Neural cell (in vitro differentiated cells): Measurements from ENCODE around the gene FSIP1.

Experiments used
- CTCF ChIP-seq: fragments of 450-650 bp; IDR thresholded peaks from 2 replicates; pipeline ENCODE4 v1.5.1; 2014; ENCODE audit warnings: antibody characterized with exemption, mild to moderate bottlenecking, moderate library complexity; ENCODE audit not compliant: poor library complexity, severe bottlenecking
- EP300 ChIP-seq: fragments of 450-650 bp; conservative IDR thresholded peaks from 2 replicates; pipeline ENCODE4 v1.6.1; 2014; ENCODE audit warnings: antibody characterized with exemption, mild to moderate bottlenecking, moderate library complexity; ENCODE audit not compliant: poor library complexity, severe bottlenecking
- EZH2 ChIP-seq: fragments of 200-600, 300-800 bp; shearing (Covaris generic), sonication (generic); IDR thresholded peaks from 2 replicates; pipeline ENCODE4 v1.6.1; 2014; ENCODE audit warnings: antibody characterized with exemption, low read length, borderline replicate concordance, mild to moderate bottlenecking; ENCODE audit not compliant: insufficient read depth, poor library complexity, severe bottlenecking
- RAD21 ChIP-seq: fragments of 450-650 bp; conservative IDR thresholded peaks from 2 replicates; pipeline ENCODE4 v1.6.1; 2014; ENCODE audit warnings: antibody characterized with exemption, mild to moderate bottlenecking, moderate library complexity
- REST ChIP-seq: IDR thresholded peaks from 2 replicates; pipeline ENCODE4 v1.6.1; 2012; ENCODE audit warnings: borderline replicate concordance
- SMC3 ChIP-seq: fragments of 450-650 bp; conservative IDR thresholded peaks from 2 replicates; pipeline ENCODE4 v1.6.1; 2014; ENCODE audit warnings: antibody characterized with exemption, mild to moderate bottlenecking, moderate library complexity; ENCODE audit not compliant: poor library complexity
- TAF1 ChIP-seq: IDR thresholded peaks from 2 replicates; pipeline ENCODE4 v1.6.1; 2012; ENCODE audit warnings: low read depth

- TF ChIP-seq EP300 (no peak), SMC3 (no peak), CTCF (no peak), TAF1 (no peak), RAD21 (no peak), EZH2 (no peak), REST (no peak)
Observed at GRCh38 chr15:39628144-39628508, 154.5 kb downstream of the FSIP1 start.
